ENCODE data around the gene ATP13A1.

ATP13A1 gene

DNA sequence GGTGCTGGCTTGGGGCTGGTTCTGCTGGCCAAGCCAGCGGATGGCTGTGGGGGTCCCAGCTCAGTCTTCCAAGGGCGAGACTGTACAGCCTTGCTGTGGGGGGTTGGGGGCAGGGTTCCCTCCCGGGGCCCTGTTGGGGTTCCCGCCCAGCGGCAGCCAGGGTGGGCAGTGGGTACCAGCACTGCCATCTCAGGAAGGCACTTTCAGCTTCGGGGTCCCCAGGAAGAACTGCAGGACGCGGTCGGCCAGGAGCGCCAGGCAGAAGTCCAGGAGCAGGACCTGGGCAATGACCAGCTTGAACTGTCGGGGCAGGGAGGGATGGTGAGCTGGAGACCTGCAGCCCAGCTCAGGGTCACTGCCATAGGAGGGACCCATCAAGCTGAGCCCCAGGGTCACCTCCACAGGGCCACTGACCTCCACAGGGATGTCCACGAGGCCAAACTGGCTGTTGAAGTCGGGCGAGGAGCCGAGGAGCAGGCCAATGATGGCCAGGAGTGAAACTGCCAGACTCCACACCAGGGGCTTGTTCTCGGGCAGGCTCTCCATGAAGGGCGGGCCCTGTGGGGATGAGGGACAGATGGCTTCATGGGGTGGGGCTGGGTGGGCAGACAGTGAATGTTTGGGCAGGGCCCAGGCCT is 18.1 kb downstream of the ATP13A1 start:
- DNase-seq (ENCODE audit: insufficient read length, low spot score) (no peak), FAIRE-seq (no peak)

DNA sequence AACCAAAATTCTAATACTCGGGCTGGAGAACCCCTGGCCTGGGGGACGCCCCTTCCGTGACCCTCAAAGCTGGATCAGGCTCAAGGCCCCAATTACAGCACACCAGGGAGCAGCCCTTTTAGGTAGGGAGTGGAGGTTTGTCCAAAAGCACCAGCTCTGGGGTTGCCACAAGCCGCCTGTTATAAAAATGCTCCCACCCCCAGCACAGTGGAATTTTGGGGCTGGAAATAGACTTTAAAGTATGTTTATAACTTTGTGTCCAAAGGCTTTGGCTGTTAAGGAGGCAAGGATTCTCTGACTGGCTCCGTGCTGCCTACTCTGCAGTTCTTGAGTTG is 19.5 kb downstream of the ATP13A1 start:
- FAIRE-seq (no peak), DNase-seq (ENCODE audit: insufficient read length, low spot score) (no peak)

- peak; percentile 88 for FAIRE-seq
- DNase-seq (ENCODE audit: insufficient read length, low spot score) = peak; percentile 84
Measured at GRCh38 chr19:19643158-19644053, 20.1 kb downstream of the ATP13A1 start, which contains the start of gene GMIP. Gene GMIP (minus strand): TSS chr19:19643657. CDS start chr19:19643529, 128 bp downstream.

GRCh38 chr19:19642506-19643157 is 20.8 kb downstream of the ATP13A1 start:
- no peak for DNase-seq (ENCODE audit: insufficient read length, low spot score)
- no peak for FAIRE-seq

DNA sequence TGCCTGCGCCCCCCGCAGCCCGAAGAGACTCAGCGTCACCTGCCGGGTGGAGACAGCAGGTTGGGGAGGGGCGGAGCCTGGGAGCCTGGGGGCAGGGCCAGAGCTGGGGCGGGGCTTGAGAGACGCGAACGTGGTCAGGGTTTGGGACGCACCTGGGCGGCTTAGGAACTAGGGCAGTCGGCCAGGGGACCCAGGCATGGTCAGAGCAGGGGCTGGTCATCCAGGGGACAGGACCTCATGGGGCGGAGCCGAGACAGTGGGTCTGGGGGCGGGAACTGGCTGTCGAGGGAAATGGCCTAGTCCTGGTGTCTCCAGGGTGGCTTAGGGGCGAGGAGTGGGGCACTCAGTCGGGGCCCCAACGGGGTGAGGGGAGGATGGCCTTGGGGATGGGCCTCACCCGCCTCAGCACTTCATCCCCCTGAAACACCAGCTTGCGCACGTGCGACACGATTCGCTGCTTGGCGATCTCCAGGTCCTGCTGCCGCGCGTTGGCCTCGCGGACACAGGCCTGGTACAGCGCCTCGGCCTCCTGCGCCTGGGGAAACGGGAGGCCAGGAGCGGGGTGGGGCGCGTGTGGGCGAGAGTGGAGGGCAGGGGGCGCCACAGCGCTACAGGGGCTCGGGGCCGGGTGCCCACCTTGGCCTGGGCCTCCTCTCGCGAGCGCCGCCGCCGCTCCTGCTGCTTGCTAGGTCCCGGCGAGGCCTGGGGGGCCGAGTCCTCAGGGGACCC is 25.8 kb downstream of the ATP13A1 start:
- no peak for DNase-seq (ENCODE audit: insufficient read length, low spot score)
- no peak for FAIRE-seq

DNA sequence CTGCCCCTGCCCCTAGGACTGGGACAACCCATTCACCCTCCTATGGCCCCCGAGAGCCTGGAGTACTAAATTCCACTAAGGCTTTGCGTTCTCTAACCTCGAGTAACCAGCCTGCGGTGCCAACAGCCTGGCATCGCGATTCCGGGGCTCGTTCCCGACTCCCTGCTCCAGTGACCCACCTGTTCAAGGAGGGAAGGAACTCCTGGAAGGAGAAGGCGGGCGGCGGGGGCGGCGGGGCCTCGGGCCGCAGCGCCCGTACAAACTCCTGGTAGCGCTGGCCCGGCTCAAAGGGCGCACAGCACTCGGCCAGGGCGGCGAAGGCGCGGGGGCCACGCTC is 26.3 kb downstream of the ATP13A1 start:
- no peak for FAIRE-seq
- no peak for DNase-seq (ENCODE audit: insufficient read length, low spot score)

DNA sequence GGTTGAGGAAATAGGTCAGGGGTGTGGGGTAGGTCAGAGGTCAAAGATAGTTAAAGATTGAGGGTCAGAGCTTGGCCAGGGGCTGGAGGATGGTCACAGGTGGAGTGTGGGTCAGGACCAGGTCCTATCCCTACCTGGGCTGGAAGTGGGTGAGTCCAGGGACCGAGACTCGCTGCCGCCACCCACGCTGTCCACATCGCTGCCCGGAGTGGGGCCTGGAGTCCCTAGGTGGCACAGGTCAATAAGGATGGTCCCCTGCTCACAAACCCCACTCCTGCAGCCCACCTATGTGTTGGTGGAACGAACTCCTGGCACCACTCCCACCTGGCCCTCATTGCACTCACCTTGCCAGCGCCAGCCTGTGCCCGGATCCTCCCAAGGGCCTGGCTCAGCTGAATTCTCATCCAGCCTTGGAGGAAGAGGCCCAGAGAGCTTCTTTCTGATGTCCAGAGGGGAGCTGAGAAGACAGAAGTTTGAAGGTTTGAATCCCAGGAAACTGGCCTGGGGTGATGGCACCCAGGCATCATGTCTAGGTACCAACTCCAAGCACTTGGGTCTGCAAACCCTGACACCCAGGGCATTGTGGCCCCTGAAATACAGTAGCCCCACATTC is 26.8 kb downstream of the ATP13A1 start:
- DNase-seq (ENCODE audit: insufficient read length, low spot score) (no peak), FAIRE-seq (no peak)

GRCh38 chr19:19635313-19635702 is 28.2 kb downstream of the ATP13A1 start:
- no peak for FAIRE-seq
- DNase-seq (ENCODE audit: insufficient read length, low spot score) = no peak

GRCh38 chr19:19634516-19635312 is 28.8 kb downstream of the ATP13A1 start:
- DNase-seq (ENCODE audit: insufficient read length, low spot score) (no peak), FAIRE-seq (no peak)

GRCh38 chr19:19633711-19634515 is 29.6 kb downstream of the ATP13A1 start:
- FAIRE-seq (peak; percentile 26), DNase-seq (ENCODE audit: insufficient read length, low spot score) (no peak)

- FAIRE-seq (peak; percentile 26), DNase-seq (ENCODE audit: insufficient read length, low spot score) (no peak)
Measured at GRCh38 chr19:19632661-19633060, 30.8 kb downstream of the ATP13A1 start.

DNA sequence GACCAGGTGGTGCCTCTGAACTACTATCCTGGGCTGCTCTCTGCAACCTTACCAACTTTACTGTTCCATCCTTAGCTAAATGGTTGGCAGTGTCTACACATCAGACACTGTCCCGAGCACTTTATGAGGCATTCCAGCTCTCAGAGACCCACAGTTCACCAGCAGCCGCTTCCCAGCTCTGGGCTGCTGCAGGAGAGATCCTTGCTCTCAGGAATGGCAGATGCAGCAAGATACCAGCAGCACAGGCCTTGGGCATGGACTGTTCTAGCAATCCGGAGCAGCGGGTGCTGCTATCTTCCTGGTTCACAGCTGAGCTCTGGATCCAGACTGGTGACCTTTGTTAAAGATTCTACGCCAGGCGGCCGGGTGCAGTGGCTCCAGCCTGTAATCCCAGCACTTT is 32.1 kb downstream of the ATP13A1 start:
- no peak for FAIRE-seq

DNA sequence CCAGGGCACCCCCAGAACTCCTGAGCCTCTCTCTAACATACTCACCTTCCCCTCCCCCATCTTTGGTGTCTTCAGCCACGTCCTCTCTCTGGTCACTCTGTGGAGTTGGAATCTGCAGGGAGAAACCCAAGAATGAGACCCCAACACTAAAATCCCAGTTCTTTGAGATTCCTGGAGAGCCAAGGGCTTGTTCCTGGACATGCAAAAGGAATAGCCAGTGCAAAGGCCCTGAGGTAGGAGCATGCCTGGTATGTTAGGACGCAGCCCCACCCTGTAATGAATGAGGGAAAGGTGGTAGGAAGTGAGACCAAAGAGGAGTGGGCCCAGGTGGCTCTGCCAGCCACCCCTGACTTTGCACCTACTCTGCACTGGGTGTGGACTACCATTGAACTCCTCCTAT is 33.0 kb downstream of the ATP13A1 start:
- DNase-seq (ENCODE audit: insufficient read length, low spot score) = no peak
- FAIRE-seq = no peak

More for the DNA sequence above, 32.1 kb downstream of the ATP13A1 start:
- DNase-seq (ENCODE audit: insufficient read length, low spot score) = no peak

GRCh38 chr19:19630062-19630414 is 33.4 kb downstream of the ATP13A1 start:
- DNase-seq (ENCODE audit: insufficient read length, low spot score) (no peak), FAIRE-seq (no peak)

- no peak for DNase-seq (ENCODE audit: insufficient read length, low spot score)
- no peak for FAIRE-seq
Measured at GRCh38 chr19:19628501-19629134, 34.9 kb downstream of the ATP13A1 start.

- no peak for DNase-seq (ENCODE audit: insufficient read length, low spot score)
- no peak for FAIRE-seq
Measured at GRCh38 chr19:19627621-19628500, 35.6 kb downstream of the ATP13A1 start, which contains the start of gene LPAR2. Gene LPAR2 (minus strand): TSS chr19:19628220. CDS start chr19:19627275, 945 bp downstream.
